HCT116 (cell line): ENCODE data around the gene INTS3. TPM values are rescaled to one million over a fixed set of nuclear protein-coding genes. Genes with fewer than 3 reads are reported as not detected.

Experiments
- ATAC-seq: fragments of 200-7000 bp; cut with Tn5 transposase; 2 replicates; pipeline ENCODE4 v1.9.1; 2020; ENCODE audit warnings: mild to moderate bottlenecking, moderate library complexity
- BruUV-seq: library from RNA; stranded (reverse); fragments of 400-500 nt; replicated peaks from 2 replicates; lab custom pipeline; 2021; lab: Mats Ljungman, UMichigan
- CTCF ChIA-PET: fragments of 300-600 bp; sonication (Branson Sonifier 250); formaldehyde crosslinking; loops from one replicate; lab custom pipeline; 2021; ENCODE audit warnings: antibody characterized with exemption; lab: Charles Lee
- POLR2A ChIA-PET: fragments of 300-600, 350-600 bp; sonication (Branson Sonifier 250); formaldehyde crosslinking; loops from one replicate; lab custom pipeline; 2021; ENCODE audit warnings: antibody characterized with exemption; lab: Charles Lee
- RAD21 ChIA-PET, 2 experiments: fragments of 300-600 bp; sonication (Branson Sonifier 250); formaldehyde crosslinking; loops; one replicate each; lab custom pipeline; 2023; ENCODE audit warnings: low total read pairs in 2 of 2; ENCODE audit not compliant: uncharacterized antibody in 2 of 2, unreplicated experiment in 2 of 2, low non-redundant PET in 1 of 2; lab: Charles Lee
- DNase-seq: peaks from one replicate; pipeline ENCODE4 v3.0.0-alpha.2; 2010; ENCODE audit warnings: low read depth, low spot score
- H2AFZ ChIP-seq: fragments of 200-600 bp; shearing (Covaris generic), sonication (generic); 2 replicates; pipeline ENCODE4 v1.6.1; 2017; ENCODE audit warnings: low read depth, mixed run types, mixed read lengths, antibody characterized with exemption, low read length; ENCODE audit not compliant: poor library complexity, severe bottlenecking
- H3K27ac ChIP-seq: 2 replicates; pipeline ENCODE4 v1.5.1; 2012; ENCODE audit warnings: low read depth, low read length
- H3K27me3 ChIP-seq: fragments of 200-600 bp; sonication (generic); 2 replicates; pipeline ENCODE4 v1.6.1; 2016; ENCODE audit warnings: mixed run types, low read length, mixed read lengths; ENCODE audit not compliant: insufficient read depth
- H3K36me3 ChIP-seq, 2 experiments: fragments of 200-500 bp in 1 of 2; fragments of 200-600 bp in 1 of 2; sonication (Bioruptor generic) in 1 of 2; sonication (generic) in 1 of 2; 2 replicates each; pipeline versions ENCODE4 v1.5.1 to v1.6.1; 2014 to 2016; ENCODE audit warnings: low read length in 2 of 2, inconsistent platforms in 1 of 2, mixed read lengths in 1 of 2, mixed run types in 1 of 2; ENCODE audit not compliant: insufficient read depth in 2 of 2, control insufficient read depth in 1 of 2
- H3K4me1 ChIP-seq, 2 experiments: fragments of 200-600 bp in 1 of 2; sonication (generic) in 1 of 2; 2 replicates each; pipeline versions ENCODE4 v1.5.1 to v1.6.1; 2012 to 2017; ENCODE audit warnings: low read length in 2 of 2, inconsistent platforms in 1 of 2, mild to moderate bottlenecking in 1 of 2, mixed read lengths in 1 of 2, mixed run types in 1 of 2, moderate library complexity in 1 of 2; ENCODE audit not compliant: insufficient read depth in 2 of 2, control insufficient read depth in 1 of 2
- H3K4me2 ChIP-seq: fragments of 200-600 bp; sonication (generic); 2 replicates; pipeline ENCODE4 v1.6.1; 2017; ENCODE audit warnings: mixed run types, low read length, mixed read lengths
- H3K4me3 ChIP-seq, 2 experiments: fragments of 200-600 bp in 1 of 2; sonication (generic) in 1 of 2; replicated peaks in 1 of 2; 2 replicates each; pipeline ENCODE4 v1.5.1; 2011 to 2016; ENCODE audit warnings: low read length in 2 of 2, control low read depth in 1 of 2, low read depth in 1 of 2, mild to moderate bottlenecking in 1 of 2, mixed read lengths in 1 of 2, mixed run types in 1 of 2
- H3K79me2 ChIP-seq: fragments of 200-600 bp; sonication (generic); 2 replicates; pipeline ENCODE4 v1.6.1; 2017; ENCODE audit warnings: mild to moderate bottlenecking, mixed run types, low read length, moderate library complexity, mixed read lengths; ENCODE audit not compliant: insufficient read depth
- H3K9ac ChIP-seq: fragments of 200-600 bp; sonication (generic); 2 replicates; pipeline ENCODE4 v1.6.1; 2016; ENCODE audit warnings: low read length, mixed read lengths
- H3K9me2 ChIP-seq: fragments of 200-600 bp; sonication (generic), shearing (Covaris generic); 2 replicates; pipeline ENCODE4 v1.6.1; 2017; ENCODE audit warnings: mixed run types, mild to moderate bottlenecking, moderate library complexity; ENCODE audit not compliant: insufficient read depth
- H3K9me3 ChIP-seq, 2 experiments: fragments of 200-500 bp in 1 of 2; fragments of 200-600 bp in 1 of 2; sonication (Bioruptor generic) in 1 of 2; sonication (generic) in 1 of 2; 2 replicates each; pipeline ENCODE4 v1.6.1; 2014 to 2017; ENCODE audit warnings: low read length in 2 of 2, mixed read lengths in 2 of 2, inconsistent platforms in 1 of 2, low read depth in 1 of 2, mild to moderate bottlenecking in 1 of 2, mixed run types in 1 of 2, moderate library complexity in 1 of 2; ENCODE audit not compliant: control insufficient read depth in 1 of 2, insufficient read depth in 1 of 2
- H4K20me1 ChIP-seq: fragments of 200-600 bp; sonication (generic), shearing (Covaris generic); 2 replicates; pipeline ENCODE4 v1.6.1; 2017; ENCODE audit warnings: mixed run types, mild to moderate bottlenecking, moderate library complexity; ENCODE audit not compliant: insufficient read depth
- ATF3 ChIP-seq: IDR thresholded peaks from 2 replicates; pipeline ENCODE4 v1.6.1; 2012
- CBX3 ChIP-seq: IDR thresholded peaks from 2 replicates; pipeline ENCODE4 v1.6.1; 2012; ENCODE audit warnings: low read depth
- CEBPB ChIP-seq: IDR thresholded peaks from 2 replicates; pipeline ENCODE4 v1.6.1; 2012; ENCODE audit warnings: low read depth
- EGR1 ChIP-seq: IDR thresholded peaks from 2 replicates; pipeline ENCODE4 v1.6.1; 2012; ENCODE audit warnings: low read depth
- EZH2phosphoT487 ChIP-seq: fragments of 200-600 bp; IDR thresholded peaks from 2 replicates; pipeline ENCODE4 v1.6.1; 2018; ENCODE audit warnings: antibody characterized with exemption, borderline replicate concordance
- FOSL1 ChIP-seq: IDR thresholded peaks from 2 replicates; pipeline ENCODE4 v1.6.1; 2012; ENCODE audit warnings: low read depth
- MAX ChIP-seq: IDR thresholded peaks from 2 replicates; pipeline ENCODE4 v1.6.1; 2012
- POLR2A ChIP-seq: IDR thresholded peaks from 2 replicates; pipeline ENCODE4 v1.7.0; 2011; ENCODE audit warnings: borderline replicate concordance; ENCODE audit not compliant: insufficient read depth, insufficient read length; ENCODE audit errors: extremely low read depth
- REST ChIP-seq: IDR thresholded peaks from 2 replicates; pipeline ENCODE4 v1.6.1; 2012; ENCODE audit warnings: low read depth
- SIN3A ChIP-seq: IDR thresholded peaks from 2 replicates; pipeline ENCODE4 v1.6.1; 2012; ENCODE audit warnings: low read depth
- SP1 ChIP-seq: IDR thresholded peaks from 2 replicates; pipeline ENCODE4 v1.6.1; 2012; ENCODE audit warnings: low read depth
- SRF ChIP-seq: IDR thresholded peaks from 2 replicates; pipeline ENCODE4 v1.6.1; 2012; ENCODE audit warnings: low read depth
- YY1 ChIP-seq: IDR thresholded peaks from 2 replicates; pipeline ENCODE4 v1.6.1; 2011; ENCODE audit warnings: low read length, low read depth, moderate library complexity, mild to moderate bottlenecking; ENCODE audit not compliant: insufficient replicate concordance; ENCODE audit errors: extremely low read depth
- ZFX ChIP-seq: fragments of 450-650 bp; IDR thresholded peaks from 2 replicates; pipeline ENCODE4 v1.6.1; 2017
- intact Hi-C: fragments of 100-400 bp; cut with micrococcal nuclease; formaldehyde crosslinking; loops from 2 replicates; pipeline ENCODE4 v1.10.0; 2022
- total RNA-seq: library from RNA; stranded (reverse); gene quantifications from one replicate; pipeline ENCODE4 v1.2.1, GENCODE V29; 2021; ENCODE audit not compliant: unreplicated experiment

Gene INTS3
- total RNA-seq, 1 experiment from 2014 or later, result 47.6 TPM

GRCh38 chr1:153698020-153698922 is 29.6 kb upstream of the INTS3 start:
- H3K4me2 ChIP-seq, result no peak overlapping the region

GRCh38 chr1:153698923-153699714 is 28.7 kb upstream of the INTS3 start:
- Histone ChIP-seq H3K36me3 (no peaks in the 10 kb centered on the region), H3K27ac (no peak overlapping the region), H3K4me3 (no peak overlapping the region), H3K9ac (no peak overlapping the region), H3K79me2 (no peaks in the 10 kb centered on the region), H3K9me3 (no peaks in the 10 kb centered on the region), H3K9me2 (no peaks in the 10 kb centered on the region), H3K27me3 (no peaks in the 10 kb centered on the region), H2AFZ (no peak overlapping the region), H3K4me2 (no peak overlapping the region), H3K4me1 (peaks cover 2 to 22% of the 10 kb centered on the region in 2 experiments; a peak in 2 of 4 replicates), H4K20me1 (no peaks in the 10 kb centered on the region)
- intact Hi-C loops, result no loop called here
- no peak for TF ChIP-seq YY1
- no peak for TF ChIP-seq SP1
- no peak for TF ChIP-seq FOSL1
- TF ChIP-seq POLR2A, result no peak
- no peak for TF ChIP-seq SIN3A
- TF ChIP-seq SRF, result no peak
- TF ChIP-seq REST, result no peak
- no peak for TF ChIP-seq EGR1
- TF ChIP-seq MAX, result no peak
- TF ChIP-seq EZH2phosphoT487, result no peak
- TF ChIP-seq CEBPB, result no peak
- TF ChIP-seq ZFX, result no peak
- TF ChIP-seq CBX3, result no peak
- TF ChIP-seq ATF3, result no peak
- POLR2A ChIA-PET, result interaction anchor here (1.3 kb wide), 1 partner anchor 10 kb away, joined by 4 read pairs; no protein-coding TSS in a partner anchor
- RAD21 ChIA-PET, result no interaction called here
- no peak for DNase-seq
- peak; percentile 44 for ATAC-seq
- CTCF ChIA-PET, result no interaction called here
- no TSS peak for BruUV-seq

More at GRCh38 chr1:153698020-153698922, 29.6 kb upstream of the INTS3 start:
- H3K27ac ChIP-seq, result no peak overlapping the region
- peaks cover 2 to 22% of the 10 kb centered on the region in 2 experiments; a peak in 2 of 4 replicates for H3K4me1 ChIP-seq
- POLR2A ChIA-PET, result interaction anchor here (1.3 kb wide), 1 partner anchor 11 kb away, joined by 4 read pairs; no protein-coding TSS in a partner anchor
- H2AFZ ChIP-seq, result no peak overlapping the region
- H3K27me3 ChIP-seq, result no peaks in the 10 kb centered on the region
- H3K79me2 ChIP-seq, result no peaks in the 10 kb centered on the region
- RAD21 ChIA-PET, result no interaction called here
- H4K20me1 ChIP-seq, result no peaks in the 10 kb centered on the region
- TF ChIP-seq FOSL1, result no peak
- BruUV-seq, result no TSS peak
- intact Hi-C loops, result no loop called here
- H3K9me2 ChIP-seq, result no peaks in the 10 kb centered on the region
- no peaks in the 10 kb centered on the region for H3K36me3 ChIP-seq
- H3K9me3 ChIP-seq, result no peaks in the 10 kb centered on the region
- H3K4me3 ChIP-seq, result no peak overlapping the region
- no peak overlapping the region for H3K9ac ChIP-seq
- CTCF ChIA-PET, result no interaction called here
- ATAC-seq (no peak), DNase-seq (no peak)
